Erythroblast (primary cell): Measurements from ENCODE around the gene ZCRB1.

Experiments used
- GATA1 ChIP-seq: IDR thresholded peaks from 2 replicates; pipeline ENCODE4 v1.6.1; 2011; ENCODE audit warnings: low read depth, mild to moderate bottlenecking, control low read depth, low read length, moderate library complexity
- POLR2A ChIP-seq: IDR thresholded peaks from 2 replicates; pipeline ENCODE4 v1.6.1; 2011; ENCODE audit warnings: mild to moderate bottlenecking, low read length

DNA sequence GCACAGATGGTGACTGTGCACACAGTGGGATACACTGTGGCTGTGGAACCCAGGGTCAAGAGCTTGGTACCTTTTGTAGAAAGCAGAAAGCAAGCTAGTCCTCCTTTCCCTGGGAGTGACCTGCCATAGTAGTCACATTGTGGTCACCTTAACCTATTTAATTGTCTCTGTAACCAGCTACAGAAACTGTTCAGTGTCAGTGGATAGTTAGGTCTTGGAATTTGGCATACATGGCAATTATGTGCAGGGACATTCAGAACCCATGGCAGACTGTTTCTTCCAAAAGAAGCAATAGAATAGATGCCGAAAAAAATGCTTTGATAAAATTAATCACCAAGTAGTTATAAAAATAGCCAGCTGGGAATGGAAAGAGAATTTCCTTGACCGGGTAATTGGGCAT is 30.4 kb upstream of the ZCRB1 start:
- no peak for TF ChIP-seq POLR2A
- TF ChIP-seq GATA1 = no peak
